ENCODE results near the gene KDM2A.

Gene KDM2A

GRCh38 chr11:67287355-67288197 is 168.5 kb downstream of the KDM2A start:
- H3K4me3 ChIP-seq (ENCODE audit: low read length) = peak overlapping the region; percentile 89; the same call in 1 of the 2 replicates
- no peak for TF ChIP-seq ZNF274 (IDR thresholded peaks at IDR 0.05; ENCODE audit: low read depth, low read length)

GRCh38 chr11:67288198-67288451 is 169.1 kb downstream of the KDM2A start:
- no peak for TF ChIP-seq ZNF274 (IDR thresholded peaks at IDR 0.05; ENCODE audit: low read depth, low read length)

GRCh38 chr11:67288452-67289225 is 169.6 kb downstream of the KDM2A start:
- H3K4me3 ChIP-seq (ENCODE audit: low read length) = peak overlapping the region; percentile 89
- TF ChIP-seq ZNF274 (IDR thresholded peaks at IDR 0.05; ENCODE audit: low read depth, low read length) = no peak

More at GRCh38 chr11:67288198-67288451, 169.1 kb downstream of the KDM2A start:
- H3K4me3 ChIP-seq (ENCODE audit: low read length) = peak overlapping the region; percentile 89; the same call in 1 of the 2 replicates

GRCh38 chr11:67289226-67289650 is 170.2 kb downstream of the KDM2A start, which contains the start of gene ANKRD13D:
TSS of gene ANKRD13D (plus strand) at chr11:67289303. CDS start at chr11:67289461, 158 bp downstream.
- TF ChIP-seq ZNF274 (IDR thresholded peaks at IDR 0.05; ENCODE audit: low read depth, low read length) = no peak
- H3K4me3 ChIP-seq (ENCODE audit: low read length) = peak within 1 kb of the TSS; percentile 89

DNA sequence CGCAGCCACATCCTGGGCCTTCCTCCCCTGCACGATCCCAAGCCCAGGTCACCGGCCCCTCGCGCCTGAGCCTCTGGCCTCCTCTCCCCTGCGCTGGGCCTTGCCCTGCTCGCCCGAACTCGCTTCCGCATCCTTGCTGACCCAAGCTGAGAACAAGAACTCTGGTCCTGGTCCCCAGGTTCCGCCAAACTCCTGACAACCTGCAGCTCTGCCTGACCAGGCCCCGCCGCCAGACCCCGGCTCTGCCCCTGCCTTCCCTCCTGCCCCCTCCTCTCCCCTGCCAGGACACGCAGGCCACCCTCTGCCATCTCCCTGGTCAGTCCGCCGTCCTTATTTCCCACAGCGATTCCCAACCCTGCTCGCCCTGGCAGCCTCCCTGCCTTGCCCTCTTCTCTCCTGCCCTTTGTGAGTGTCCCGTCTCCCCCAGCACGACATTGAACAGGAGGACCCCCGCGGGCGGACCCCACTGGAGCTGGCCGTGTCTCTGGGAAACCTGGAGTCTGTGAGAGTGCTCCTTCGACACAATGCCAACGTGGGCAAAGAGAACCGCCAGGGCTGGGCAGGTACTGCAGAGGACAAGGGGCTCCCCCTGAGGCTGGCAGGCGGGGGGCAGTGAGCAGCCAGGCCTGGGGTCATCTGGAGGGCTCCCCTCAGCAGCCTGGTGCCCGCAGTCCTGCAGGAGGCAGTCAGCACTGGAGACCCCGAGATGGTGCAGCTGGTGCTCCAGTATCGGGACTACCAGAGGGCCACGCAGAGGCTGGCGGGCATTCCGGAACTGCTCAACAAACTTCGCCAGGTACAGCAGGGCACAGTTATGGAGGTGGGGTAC is 170.8 kb downstream of the KDM2A start:
- no peak for TF ChIP-seq ZNF274 (IDR thresholded peaks at IDR 0.05; ENCODE audit: low read depth, low read length)
- H3K4me3 ChIP-seq (ENCODE audit: low read length) = peak overlapping the region; percentile 87

DNA sequence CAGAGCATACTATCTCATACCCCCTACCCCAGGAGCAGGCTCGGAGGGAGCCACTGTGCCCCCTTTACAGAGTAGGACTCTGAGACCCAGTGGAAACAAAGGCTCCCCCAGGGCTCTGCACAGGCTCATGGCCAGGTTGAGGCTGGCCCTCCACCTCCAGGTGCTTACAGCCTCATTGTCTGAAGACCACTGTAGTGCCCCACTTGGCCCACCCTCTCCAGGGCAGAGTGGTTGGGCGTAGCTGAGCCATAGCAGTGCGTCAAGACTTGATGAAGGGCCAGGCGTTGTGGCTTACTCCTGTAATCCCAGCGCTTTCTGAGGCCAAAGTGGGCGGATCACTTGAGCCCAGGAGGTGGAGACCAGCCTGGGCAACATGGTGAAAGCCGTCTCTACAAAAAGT is 171.7 kb downstream of the KDM2A start:
- no peak overlapping the region for H3K4me3 ChIP-seq (ENCODE audit: low read length)
- TF ChIP-seq ZNF274 (IDR thresholded peaks at IDR 0.05; ENCODE audit: low read depth, low read length) = no peak

GRCh38 chr11:67291481-67292381 is 172.7 kb downstream of the KDM2A start:
- H3K4me3 ChIP-seq (ENCODE audit: low read length) = no peak overlapping the region
- no peak for TF ChIP-seq ZNF274 (IDR thresholded peaks at IDR 0.05; ENCODE audit: low read depth, low read length)

GRCh38 chr11:67292671-67293070 is 173.6 kb downstream of the KDM2A start:
- TF ChIP-seq ZNF274 (IDR thresholded peaks at IDR 0.05; ENCODE audit: low read depth, low read length) = no peak
- H3K4me3 ChIP-seq (ENCODE audit: low read length) = no peak overlapping the region

DNA sequence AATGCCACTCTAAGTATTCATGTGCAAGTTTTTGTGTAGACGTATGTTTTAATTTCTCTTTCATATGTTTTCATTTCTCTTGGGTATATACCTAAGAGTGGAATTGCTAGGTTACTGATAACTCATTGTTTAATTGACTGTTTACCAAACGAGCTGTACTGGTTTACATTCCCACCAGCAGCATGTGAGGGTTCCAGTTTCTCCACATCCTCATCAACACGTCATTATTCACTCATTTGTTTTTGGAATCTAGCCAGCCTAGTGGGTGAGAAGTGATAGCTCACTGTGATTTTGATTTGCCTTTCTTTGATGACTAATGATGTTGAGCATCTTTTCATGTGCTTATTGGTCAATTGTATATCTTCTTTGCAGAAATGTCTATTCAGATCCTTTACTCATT is 174.0 kb downstream of the KDM2A start:
- no peak for TF ChIP-seq ZNF274 (IDR thresholded peaks at IDR 0.05; ENCODE audit: low read depth, low read length)
- no peak overlapping the region for H3K4me3 ChIP-seq (ENCODE audit: low read length)

- TF ChIP-seq ZNF274 (IDR thresholded peaks at IDR 0.05; ENCODE audit: low read depth, low read length) = no peak
- no peak overlapping the region for H3K4me3 ChIP-seq (ENCODE audit: low read length)
These were observed 176.8 kb downstream of the KDM2A start for GRCh38 chr11:67295846-67296245.

DNA sequence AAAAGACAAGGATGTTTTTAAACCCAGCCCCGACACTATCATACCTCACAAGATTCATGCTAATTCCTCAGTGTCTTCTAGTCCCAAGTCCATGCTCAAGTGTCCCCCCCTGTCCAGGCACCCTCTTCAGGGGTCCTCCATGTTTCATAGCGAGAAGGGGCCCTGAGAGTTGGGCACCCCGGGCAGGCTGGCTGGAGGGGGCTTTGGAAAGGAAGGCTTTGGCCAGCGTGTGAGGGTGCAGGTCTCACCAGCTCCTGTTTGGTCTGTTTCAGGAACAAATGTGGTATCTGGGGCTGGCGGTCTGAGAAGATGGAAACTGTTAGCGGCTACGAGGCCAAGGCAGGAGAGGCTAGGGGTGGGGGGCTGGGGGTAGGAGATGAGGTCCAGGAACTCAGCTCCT is 179.7 kb downstream of the KDM2A start:
- no peak overlapping the region for H3K4me3 ChIP-seq (ENCODE audit: low read length)
- no peak for TF ChIP-seq ZNF274 (IDR thresholded peaks at IDR 0.05; ENCODE audit: low read depth, low read length)

GRCh38 chr11:67299471-67300191 is 180.6 kb downstream of the KDM2A start:
- H3K4me3 ChIP-seq (ENCODE audit: low read length) = no peak overlapping the region
- no peak for TF ChIP-seq ZNF274 (IDR thresholded peaks at IDR 0.05; ENCODE audit: low read depth, low read length)
